Naive thymus-derived CD4-positive, alpha-beta T cell (primary cell): Measurements from ENCODE around the gene RHBDL1. TPM values are rescaled to one million over a fixed set of nuclear protein-coding genes. Genes with fewer than 3 reads are reported as not detected.

Source experiments
- ATAC-seq: fragments of 150-1000 bp; cut with Tn5 transposase; 2 replicates; pipeline ENCODE4 v1.10.0; 2021; ENCODE audit warnings: mild to moderate bottlenecking, moderate library complexity
- CTCF ChIA-PET: fragments of 350-600 bp; sonication (Branson Sonifier 250); formaldehyde crosslinking; loops from one replicate; lab custom pipeline; 2021; ENCODE audit warnings: antibody characterized with exemption; lab: Charles Lee
- POLR2A ChIA-PET: fragments of 350-600 bp; sonication (Branson Sonifier 250); formaldehyde crosslinking; loops from one replicate; lab custom pipeline; 2021; ENCODE audit warnings: antibody characterized with exemption, inconsistent platforms; lab: Charles Lee
- DNase-seq, 9 donors: peaks; one replicate each; pipeline versions ENCODE4 v3.0.0 to v3.0.0-alpha.2; 2020 to 2022; ENCODE audit warnings: mixed read lengths in 1 of 9
- H3K27ac ChIP-seq: one replicate; pipeline ENCODE4 v1.7.0; 2013; ENCODE audit warnings: mild to moderate bottlenecking, low read depth, low read length, moderate library complexity
- H3K27me3 ChIP-seq, 2 donors: one replicate each; pipeline ENCODE4 v1.7.0; 2013; ENCODE audit warnings: low read length in 2 of 2, mild to moderate bottlenecking in 2 of 2, moderate library complexity in 2 of 2; ENCODE audit not compliant: control insufficient read depth in 2 of 2, insufficient read depth in 2 of 2
- H3K36me3 ChIP-seq, 3 experiments: 1 replicate in 2 of 3; 2 replicates in 1 of 3; pipeline ENCODE4 v1.7.0; 2013; ENCODE audit warnings: low read length in 3 of 3, mild to moderate bottlenecking in 3 of 3, moderate library complexity in 1 of 3; ENCODE audit not compliant: insufficient read depth in 3 of 3, control insufficient read depth in 2 of 3
- H3K4me1 ChIP-seq, 2 donors: one replicate each; pipeline ENCODE4 v1.7.0; 2013; ENCODE audit warnings: low read length in 2 of 2, mild to moderate bottlenecking in 2 of 2, moderate library complexity in 1 of 2; ENCODE audit not compliant: control insufficient read depth in 2 of 2, insufficient read depth in 2 of 2
- H3K4me3 ChIP-seq: 2 replicates; pipeline ENCODE4 v1.7.0; 2013; ENCODE audit warnings: mild to moderate bottlenecking, low read length
- H3K9me3 ChIP-seq, 3 experiments: 1 replicate in 2 of 3; 2 replicates in 1 of 3; pipeline ENCODE4 v1.7.0; 2013; ENCODE audit warnings: low read length in 3 of 3; ENCODE audit not compliant: control insufficient read depth in 2 of 3
- H3K27ac Mint-ChIP-seq, 9 donors: one replicate each; pipeline ENCODE4 v1.8.0; 2020 to 2022; ENCODE audit warnings: mixed read lengths in 9 of 9, mild to moderate bottlenecking in 8 of 9, moderate library complexity in 5 of 9, inconsistent platforms in 2 of 9
- H3K27me3 Mint-ChIP-seq, 5 donors: one replicate each; pipeline ENCODE4 v1.8.0; 2021 to 2022; ENCODE audit warnings: mixed read lengths in 5 of 5, mild to moderate bottlenecking in 1 of 5
- H3K36me3 Mint-ChIP-seq, 5 donors: one replicate each; pipeline ENCODE4 v1.8.0; 2020 to 2022; ENCODE audit warnings: mixed read lengths in 5 of 5, mild to moderate bottlenecking in 3 of 5, inconsistent platforms in 1 of 5
- H3K4me1 Mint-ChIP-seq, 7 donors: one replicate each; pipeline ENCODE4 v1.8.0; 2020 to 2022; ENCODE audit warnings: mixed read lengths in 7 of 7, mild to moderate bottlenecking in 3 of 7, inconsistent platforms in 1 of 7
- H3K4me3 Mint-ChIP-seq, 10 donors: one replicate each; pipeline ENCODE4 v1.8.0; 2020 to 2022; ENCODE audit warnings: mild to moderate bottlenecking in 10 of 10, mixed read lengths in 10 of 10, moderate library complexity in 6 of 10, inconsistent platforms in 2 of 10
- H3K9me3 Mint-ChIP-seq, 11 donors: one replicate each; pipeline ENCODE4 v1.8.0; 2020 to 2022; ENCODE audit warnings: mixed read lengths in 11 of 11, mild to moderate bottlenecking in 4 of 11, inconsistent platforms in 1 of 11, moderate library complexity in 1 of 11
- intact Hi-C, 2 donors: fragments of 100-400 bp; cut with micrococcal nuclease; formaldehyde crosslinking; loops; one replicate each; pipeline ENCODE4 v1.15.1; 2023
- polyA plus RNA-seq, 2 donors: library from polyadenylated mRNA; unstranded; fragments of 300-500 nt; fragmentation: Illumina TruSeq; gene quantifications; one replicate each; pipeline ENCODE4 v1.2.3, GENCODE V29; 2021
- total RNA-seq, 6 experiments: library from RNA in 5 of 6; stranded (reverse) in 5 of 6; gene quantifications; 1 replicate in 5 of 6; 2 replicates in 1 of 6; pipeline ENCODE4 v1.2.3 and lab custom pipeline; 2021 to 2026

The RHBDL1 gene
- total and polyA plus RNA-seq, 7 experiments from 2014 or later = 0.65 to 3.1 (median 1.6) TPM; not detected in 2

DNA sequence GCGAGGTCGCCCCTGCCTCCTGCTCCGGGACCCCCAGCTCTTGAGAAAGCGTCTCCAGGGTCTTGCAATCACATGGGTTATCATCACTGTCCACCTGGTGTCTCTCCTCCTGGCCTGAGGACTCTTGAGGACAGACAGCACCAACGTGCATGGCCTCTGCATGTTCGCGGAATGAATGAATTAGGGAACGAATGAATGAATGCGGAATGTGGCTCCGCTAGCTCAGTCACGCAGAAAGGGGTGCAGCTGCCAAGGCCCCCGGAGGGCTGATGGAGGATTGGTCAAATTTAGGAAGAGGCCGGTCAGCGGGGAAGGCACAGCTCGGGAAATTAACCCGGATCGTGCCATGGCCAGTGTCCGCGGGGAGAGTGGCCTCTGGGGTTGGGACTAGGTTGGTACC lies 26.9 kb downstream of the RHBDL1 start:
- Histone ChIP-seq H3K9me3 (no peaks in the 10 kb centered on the region), H3K4me1 (peaks cover 14 to 18% of the 10 kb centered on the region in 2 donors), H3K27me3 (peaks cover 0 to 22% of the 10 kb centered on the region in 2 donors), H3K27ac (no peak overlapping the region), H3K36me3 (no peaks in the 10 kb centered on the region), H3K4me3 (no peak overlapping the region)
- no peaks in the 10 kb centered on the region for H3K36me3 Mint-ChIP-seq
- peaks cover 0 to 11% (median 4%) of the 10 kb centered on the region in 7 donors for H3K4me1 Mint-ChIP-seq
- H3K27ac Mint-ChIP-seq = peak overlapping the region in 1 of 9 donors; percentile 59
- ATAC-seq (no peak), DNase-seq (no peak)
- intact Hi-C loops = loop anchor here in 1 of 2 donors (5.0 kb wide), 1 partner anchor 485 kb away; no protein-coding TSS in a partner anchor
- H3K4me3 Mint-ChIP-seq = peak overlapping the region in 3 of 10 donors; percentile 29 to 81 (median 38)
- ChIA-PET POLR2A (interaction anchor here (1.3 kb wide), 1 partner anchor 22 kb away, joined by 3 read pairs; the partner anchor contains the start of gene STUB1), CTCF (interaction anchor here (1.4 to 2.0 kb wide), 2 partner anchors 8 to 10 kb away, joined by 5 read pairs; no protein-coding TSS in a partner anchor)
- H3K27me3 Mint-ChIP-seq = peaks cover 10 to 50% (median 12%) of the 10 kb centered on the region in 5 donors
- H3K9me3 Mint-ChIP-seq = no peaks in the 10 kb centered on the region

DNA sequence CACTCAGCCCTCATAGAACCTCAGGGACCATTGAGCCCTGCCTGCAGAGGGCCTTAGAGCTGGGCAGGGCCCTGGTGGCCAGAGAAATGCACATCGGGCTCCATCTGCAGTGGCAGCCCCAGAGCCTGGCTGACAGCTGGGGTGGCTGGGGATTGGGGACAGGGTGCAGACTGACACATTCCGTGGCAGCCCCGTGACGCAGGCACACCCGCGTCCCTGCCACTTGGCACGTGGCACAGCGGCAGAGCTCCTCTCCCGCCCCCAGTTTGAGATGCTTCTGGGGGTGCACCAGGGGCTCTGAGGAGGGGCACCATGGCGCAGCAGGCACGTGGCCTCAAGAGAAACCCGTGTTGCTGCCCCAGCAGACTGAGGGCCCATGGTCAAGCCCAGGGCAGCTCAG lies 27.9 kb downstream of the RHBDL1 start:
- ChIA-PET CTCF (interaction anchor here (0.6 to 2.0 kb wide), 2 partner anchors 7 to 41 kb away, joined by 4 to 5 read pairs; no protein-coding TSS in a partner anchor), POLR2A (no interaction called here)
- H3K36me3 Mint-ChIP-seq = no peaks in the 10 kb centered on the region
- no peak overlapping the region for H3K27ac ChIP-seq
- peaks cover 14 to 18% of the 10 kb centered on the region in 2 donors for H3K4me1 ChIP-seq
- peaks cover 0 to 2% (median 0%) of the 10 kb centered on the region in 11 donors for H3K9me3 Mint-ChIP-seq
- peaks cover 18 to 58% (median 22%) of the 10 kb centered on the region in 5 donors for H3K27me3 Mint-ChIP-seq
- DNase-seq (no peak), ATAC-seq (no peak)
- intact Hi-C loops = loop anchor here in 1 of 2 donors (5.0 kb wide), 1 partner anchor 484 kb away; no protein-coding TSS in a partner anchor
- H3K36me3 ChIP-seq = no peaks in the 10 kb centered on the region
- no peaks in the 10 kb centered on the region for H3K9me3 ChIP-seq
- H3K27me3 ChIP-seq = peaks cover 4 to 22% of the 10 kb centered on the region in 2 donors
- no peak overlapping the region for H3K4me3 ChIP-seq
- H3K4me3 Mint-ChIP-seq = no peak overlapping the region
- H3K4me1 Mint-ChIP-seq = peaks cover 0 to 11% (median 4%) of the 10 kb centered on the region in 7 donors
- no peak overlapping the region for H3K27ac Mint-ChIP-seq

DNA sequence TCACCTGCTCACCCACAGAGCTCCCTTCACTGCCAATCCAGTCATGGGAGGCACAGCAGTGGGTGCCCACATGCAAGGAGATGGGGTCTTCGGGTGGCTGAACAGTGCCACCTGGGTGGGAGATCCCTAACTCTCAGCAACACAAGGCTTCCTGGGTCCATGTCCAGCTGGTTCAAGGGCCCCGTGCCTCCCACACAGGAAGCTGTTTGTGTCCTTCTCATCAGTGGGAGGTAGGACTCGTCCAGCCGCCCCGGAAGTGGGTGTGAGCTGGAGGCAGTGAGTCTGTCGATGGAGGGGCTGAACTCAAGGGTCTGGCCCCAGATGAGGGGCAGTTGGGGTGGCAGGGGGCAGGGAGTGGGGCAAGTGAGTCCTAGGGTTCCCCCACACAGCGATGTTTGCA lies 28.6 kb downstream of the RHBDL1 start:
- Histone ChIP-seq H3K27ac (no peak overlapping the region), H3K36me3 (no peaks in the 10 kb centered on the region), H3K4me1 (peaks cover 14 to 16% of the 10 kb centered on the region in 2 donors), H3K27me3 (peaks cover 4 to 22% of the 10 kb centered on the region in 2 donors), H3K9me3 (no peaks in the 10 kb centered on the region), H3K4me3 (no peak overlapping the region)
- intact Hi-C loops = loop anchor here in 1 of 2 donors (5.0 kb wide), 1 partner anchor 483 kb away; no protein-coding TSS in a partner anchor
- peak overlapping the region in 1 of 10 donors; percentile 38 for H3K4me3 Mint-ChIP-seq
- H3K27ac Mint-ChIP-seq = no peak overlapping the region
- H3K27me3 Mint-ChIP-seq = peaks cover 23 to 63% (median 27%) of the 10 kb centered on the region in 5 donors
- ChIA-PET POLR2A (interaction anchor here (1.1 kb wide), 1 partner anchor 8 kb away, joined by 5 read pairs; no protein-coding TSS in a partner anchor), CTCF (no interaction called here)
- DNase-seq = no peak
- no peak for ATAC-seq
- H3K9me3 Mint-ChIP-seq = peaks cover 0 to 2% (median 0%) of the 10 kb centered on the region in 11 donors
- peaks cover 0 to 11% (median 4%) of the 10 kb centered on the region in 7 donors for H3K4me1 Mint-ChIP-seq
- H3K36me3 Mint-ChIP-seq = no peaks in the 10 kb centered on the region

DNA sequence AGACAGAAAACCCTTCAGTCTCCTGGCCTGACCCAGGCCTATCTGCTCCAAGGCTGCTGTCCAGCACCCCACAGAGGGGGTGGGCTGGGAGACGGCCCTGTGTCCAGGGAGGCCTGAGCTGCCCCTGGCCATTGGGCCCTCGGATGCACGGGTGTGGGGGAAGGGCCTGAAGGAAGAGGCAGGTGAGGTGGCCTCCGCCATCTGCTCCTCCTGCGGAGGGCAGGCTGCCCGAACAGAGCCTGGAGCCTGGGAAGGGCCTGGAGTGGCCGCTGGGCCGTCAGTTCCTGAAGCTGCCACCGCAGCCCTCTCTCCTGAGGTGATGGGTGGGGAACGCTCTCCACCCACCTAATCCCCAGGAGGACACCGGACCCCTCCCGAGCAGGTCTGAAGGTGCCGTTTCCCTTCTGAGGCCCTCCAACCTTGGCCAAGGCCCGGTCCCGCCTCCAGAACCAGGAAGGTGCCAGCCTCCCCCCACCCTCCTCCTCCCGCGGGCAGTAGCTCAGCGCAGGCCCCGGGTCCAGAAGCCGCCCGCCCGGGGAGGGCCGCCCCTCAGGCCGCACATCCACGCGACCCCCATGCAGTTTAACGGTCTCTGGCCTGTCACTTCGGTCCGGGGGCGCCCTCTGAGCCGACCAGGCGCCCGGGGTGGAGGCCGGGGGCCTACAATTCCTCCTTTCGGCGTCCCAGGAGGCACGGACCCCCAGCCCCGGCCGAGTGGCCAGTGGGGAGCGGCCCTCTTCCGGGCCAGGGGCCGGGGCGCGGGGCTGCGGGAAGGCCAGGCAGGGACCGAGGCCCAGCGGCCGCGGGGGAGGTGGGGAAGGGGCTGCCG lies 29.3 kb downstream of the RHBDL1 start:
- H3K27me3 Mint-ChIP-seq = peaks cover 23 to 67% (median 28%) of the 10 kb centered on the region in 5 donors
- intact Hi-C loops = loop anchor here in 1 of 2 donors (5.0 kb wide), 1 partner anchor 483 kb away; no protein-coding TSS in a partner anchor
- Histone ChIP-seq H3K27ac (no peak overlapping the region), H3K9me3 (no peaks in the 10 kb centered on the region), H3K27me3 (peaks cover 4 to 22% of the 10 kb centered on the region in 2 donors), H3K36me3 (no peaks in the 10 kb centered on the region), H3K4me1 (peaks cover 8 to 14% of the 10 kb centered on the region in 2 donors), H3K4me3 (no peak overlapping the region)
- CTCF ChIA-PET = no interaction called here
- no peak overlapping the region for H3K4me3 Mint-ChIP-seq
- no peak for DNase-seq
- ATAC-seq = no peak
- H3K4me1 Mint-ChIP-seq = peaks cover 0 to 7% (median 1%) of the 10 kb centered on the region in 7 donors
- POLR2A ChIA-PET = interaction anchor here (1.1 kb wide), 1 partner anchor 9 kb away, joined by 5 read pairs; no protein-coding TSS in a partner anchor
- peaks cover 0 to 2% (median 0%) of the 10 kb centered on the region in 11 donors for H3K9me3 Mint-ChIP-seq
- no peak overlapping the region for H3K27ac Mint-ChIP-seq
- no peaks in the 10 kb centered on the region for H3K36me3 Mint-ChIP-seq

DNA sequence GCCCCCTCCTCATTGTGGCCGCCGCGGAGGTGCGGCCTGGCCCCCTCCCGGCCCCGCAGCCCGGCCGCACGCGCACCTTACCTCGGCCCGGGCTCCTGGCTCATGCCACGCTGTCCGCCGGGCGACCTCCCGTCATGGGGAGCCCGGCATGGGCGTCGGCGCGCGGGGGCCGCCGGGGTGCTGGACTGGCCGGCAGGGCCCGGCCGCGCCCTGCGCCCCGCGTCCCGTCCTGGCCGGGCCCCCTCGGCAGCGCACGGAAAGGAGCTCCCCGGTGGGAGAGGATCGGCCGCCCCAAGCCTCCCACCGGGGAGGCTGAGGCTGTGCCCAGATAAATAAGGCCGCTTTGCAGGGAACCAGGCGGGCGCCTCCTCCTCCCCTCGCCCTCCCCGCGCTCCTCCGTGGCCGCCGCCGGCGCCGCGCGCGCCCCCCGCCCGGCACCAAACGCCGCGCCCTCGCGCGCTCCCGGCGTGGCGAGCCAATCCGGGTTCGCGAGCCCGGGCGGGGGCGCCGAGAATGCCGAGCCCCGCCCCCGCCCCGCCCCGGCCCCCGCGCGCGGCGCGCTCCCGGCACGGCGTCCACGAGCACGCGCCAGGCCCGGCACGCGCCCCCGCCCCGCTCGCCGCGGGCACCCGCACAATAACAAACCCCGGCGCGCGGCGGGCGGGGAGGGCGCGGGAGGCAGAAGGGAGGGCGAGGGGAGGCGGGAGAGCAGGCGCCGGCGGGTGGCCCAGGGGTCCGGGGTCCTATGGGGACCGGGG lies 30.1 kb downstream of the RHBDL1 start, which contains the start of gene FBXL16:
TSS of gene FBXL16 (minus strand) at position 371 of the 758 bp plus-strand sequence. CDS start 8,396 bp downstream, outside the sequence.
- intact Hi-C loops = no loop called here
- Mint-ChIP-seq H3K9me3 (peaks cover 0 to 2% (median 0%) of the 10 kb centered on the region in 11 donors), H3K27me3 (peaks cover 23 to 64% (median 28%) of the 10 kb centered on the region in 5 donors), H3K27ac (no peak within 1 kb of the TSS), H3K4me1 (peaks cover 0 to 4% (median 1%) of the 10 kb centered on the region in 7 donors), H3K4me3 (peak within 1 kb of the TSS in 7 of 10 donors; percentile 21 to 72 (median 38)), H3K36me3 (no peaks in the 10 kb centered on the region)
- no peaks in the 10 kb centered on the region for H3K9me3 ChIP-seq
- ChIA-PET POLR2A (no interaction called here), CTCF (no interaction called here)
- DNase-seq (no peak), ATAC-seq (peak; percentile 28)
- peaks cover 0 to 8% of the 10 kb centered on the region in 2 donors for H3K4me1 ChIP-seq
- H3K4me3 ChIP-seq = no peak within 1 kb of the TSS
- H3K27me3 ChIP-seq = peaks cover 4 to 22% of the 10 kb centered on the region in 2 donors
- no peak within 1 kb of the TSS for H3K27ac ChIP-seq
- no peaks in the 10 kb centered on the region for H3K36me3 ChIP-seq
